Psoas muscle (tissue), 8 donors: ENCODE measurements around the gene ABTB1. TPM values are rescaled to one million over a fixed set of nuclear protein-coding genes. Genes with fewer than 3 reads are reported as not detected.
A peak's percentile ranks its signal among the peaks of the same experiment; 100 is the strongest.

Source experiments
- ATAC-seq, 4 donors: fragments of 200-7000 bp; cut with Tn5 transposase; one replicate each; pipeline ENCODE4 v1.9.1; 2020; ENCODE audit warnings: moderate library complexity in 3 of 4, mild to moderate bottlenecking in 2 of 4
- DNase-seq, 2 donors: peaks; one replicate each; pipeline ENCODE4 v3.0.0-alpha.2; 2020
- H3K27ac ChIP-seq: fragments of 200-600 bp; one replicate; pipeline ENCODE4 v1.8.0; 2022
- H3K27me3 ChIP-seq, 3 donors: fragments of 200-600 bp in 1 of 3; one replicate each; pipeline versions ENCODE4 v1.6.1 to v1.8.0; 2013 to 2022; ENCODE audit warnings: low read length in 2 of 3, mild to moderate bottlenecking in 2 of 3, moderate library complexity in 1 of 3; ENCODE audit not compliant: insufficient read depth in 3 of 3
- H3K36me3 ChIP-seq, 2 donors: fragments of 200-600 bp in 1 of 2; one replicate each; pipeline versions ENCODE4 v1.6.1 to v1.8.0; 2013 to 2022; ENCODE audit warnings: low read depth in 1 of 2, mild to moderate bottlenecking in 1 of 2, moderate library complexity in 1 of 2; ENCODE audit not compliant: insufficient read depth in 1 of 2
- H3K4me1 ChIP-seq: fragments of 200-600 bp; one replicate; pipeline ENCODE4 v1.8.0; 2022
- H3K4me3 ChIP-seq: fragments of 200-600 bp; one replicate; pipeline ENCODE4 v1.8.0; 2022; ENCODE audit warnings: mild to moderate bottlenecking
- H3K9me3 ChIP-seq: fragments of 200-600 bp; one replicate; pipeline ENCODE4 v1.8.0; 2022
- WGBS, 3 donors: extraction: QIAGEN DNeasy Blood & Tissue Kit; methylation state at CpG; one replicate each; pipeline versions ENCODE4 v1.1.6 to v1.1.7; 2013; 5-methylcytosine and 5-hydroxymethylcytosine counted together
- intact Hi-C, 2 donors: fragments of 100-400 bp; cut with DNase I; formaldehyde crosslinking; loops; one replicate each; pipeline versions ENCODE4 v1.11.0 to v1.14.2; 2022
- long read RNA-seq, 2 donors: library from polyadenylated mRNA; unstranded; transcript quantifications; one replicate each; pipeline ENCODE4 v2.0.0, GENCODE V29; 2021
- polyA plus RNA-seq, 3 donors: library from polyadenylated mRNA; stranded (reverse); fragments of 200-250 nt; gene quantifications; one replicate each; pipeline ENCODE4 v1.2.3, GENCODE V29; 2013
- total RNA-seq, 4 donors: library from RNA; stranded (reverse); fragmentation: NEBNext Ultra II Directional in 2 of 4; extraction: Animal tissue kit (Norgen Biotek cat#: 25700) in 2 of 4; gene quantifications; one replicate each; pipeline versions ENCODE4 v1.2.1 to v1.2.4, GENCODE V29; 2021 to 2023
- TF ChIP-seq, protein P1 (sequence below): fragments of 200-600 bp; IDR thresholded peaks from one replicate; pipeline ENCODE4 v1.8.0; 2022; ENCODE audit warnings: antibody characterized with exemption
- donor health status: healthy with polysubstance abuse.
- donor health status: DM: no; HTN: no; CAD: no; lungs with moderate emphysema.
- donor health status: Bipolar disorder and iron deficiency.
- donor health status: healthy.
- donor health status: DM: yes; HTN: yes; CAD: no.
- donor health status: DM: no; HTN: no; CAD: no.
- donor health status: DM: no; HTN: no; CAD: no.
- donor health status: DM: yes; HTN: yes; CAD: no.

Gene ABTB1
- total RNA-seq (10 to 100 TPM; 22.8 to 34.5 (median 27.6) TPM), polyA plus RNA-seq (10 to 100 TPM; 29.1 to 30.3 (median 30.1) TPM)
- long read RNA-seq, donor 1, transcript ABTB1-201 (12 exons, 1,965 nt), result major isoform, 32 of 58 reads
- long read RNA-seq, donor 1, transcript ABTB1-202 (12 exons, 1,961 nt), result minor isoform, 9 of 58 reads
- long read RNA-seq, donor 1, partial matches to known transcripts, result 4 of 58 reads
- long read RNA-seq, donor 1, other reads (novel, unspliced or antisense), result 9 of 58 reads
- long read RNA-seq, donor 2, transcript ABTB1-202 (12 exons, 1,961 nt), result minor isoform, 7 of 49 reads
- long read RNA-seq, donor 2, transcript ABTB1-201 (12 exons, 1,965 nt), result major isoform, 22 of 49 reads
- long read RNA-seq, donor 2, partial matches to known transcripts, result 5 of 49 reads
- long read RNA-seq, donor 2, other reads (novel, unspliced or antisense), result 11 of 49 reads

DNA sequence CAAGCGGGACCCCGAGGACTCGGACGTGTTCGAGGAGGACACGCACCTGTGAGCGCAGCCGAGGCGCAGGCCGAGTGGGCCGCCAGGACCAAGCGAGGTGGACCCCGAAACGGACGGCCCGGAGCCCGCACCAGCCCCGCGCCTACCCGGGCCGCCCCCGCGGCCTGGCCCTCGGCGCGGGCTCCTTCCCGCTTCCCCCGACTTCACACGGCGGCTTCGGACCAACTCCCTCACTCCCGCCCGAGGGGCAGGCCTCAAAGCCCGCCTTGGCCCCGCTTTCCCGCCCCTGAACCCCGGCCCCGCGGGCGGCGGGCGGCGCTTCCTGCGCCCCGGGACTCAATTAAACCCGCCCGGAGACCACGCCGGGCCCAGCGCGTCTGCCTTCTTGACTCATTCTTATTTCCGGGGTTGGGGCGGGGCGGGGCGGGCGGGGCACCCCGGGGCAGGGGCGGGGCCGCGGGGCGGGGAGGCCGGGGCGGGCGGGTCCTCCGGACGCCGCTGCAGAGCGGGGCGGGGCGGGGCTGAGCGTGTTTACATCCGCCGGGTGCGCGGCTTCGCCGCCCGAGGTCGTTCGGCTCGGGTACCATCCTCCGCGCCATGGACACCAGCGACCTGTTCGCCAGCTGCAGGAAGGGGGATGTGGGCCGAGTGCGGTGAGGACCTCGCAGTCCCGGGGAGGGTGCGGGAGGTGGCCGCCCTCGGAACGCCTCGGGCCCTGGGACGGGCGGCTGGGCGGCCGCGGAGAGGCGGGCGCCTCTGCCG, at the start of gene ABTB1:
ABTB1 (plus strand) TSS at position 524 of the 762 bp plus-strand sequence; CDS start at position 598, 74 bp downstream.
- peak within 1 kb of the TSS; percentile 99 for H3K27ac ChIP-seq
- H3K4me3 ChIP-seq, result peak within 1 kb of the TSS; percentile 98
- peaks cover 0 to 22% of the 10 kb centered on the region in 2 donors for H3K36me3 ChIP-seq
- 1% methylated on average over 19 to 101 of the region's 102 CpGs for WGBS, 3 donors
- H3K27me3 ChIP-seq, result no peaks in the 10 kb centered on the region
- H3K9me3 ChIP-seq, result no peaks in the 10 kb centered on the region
- intact Hi-C loops, result loop anchor here in 1 of 2 donors (5.0 kb wide), 1 partner anchor 150 kb away; the partner anchor contains the start of gene MGLL
- TF ChIP-seq, protein P1, sequence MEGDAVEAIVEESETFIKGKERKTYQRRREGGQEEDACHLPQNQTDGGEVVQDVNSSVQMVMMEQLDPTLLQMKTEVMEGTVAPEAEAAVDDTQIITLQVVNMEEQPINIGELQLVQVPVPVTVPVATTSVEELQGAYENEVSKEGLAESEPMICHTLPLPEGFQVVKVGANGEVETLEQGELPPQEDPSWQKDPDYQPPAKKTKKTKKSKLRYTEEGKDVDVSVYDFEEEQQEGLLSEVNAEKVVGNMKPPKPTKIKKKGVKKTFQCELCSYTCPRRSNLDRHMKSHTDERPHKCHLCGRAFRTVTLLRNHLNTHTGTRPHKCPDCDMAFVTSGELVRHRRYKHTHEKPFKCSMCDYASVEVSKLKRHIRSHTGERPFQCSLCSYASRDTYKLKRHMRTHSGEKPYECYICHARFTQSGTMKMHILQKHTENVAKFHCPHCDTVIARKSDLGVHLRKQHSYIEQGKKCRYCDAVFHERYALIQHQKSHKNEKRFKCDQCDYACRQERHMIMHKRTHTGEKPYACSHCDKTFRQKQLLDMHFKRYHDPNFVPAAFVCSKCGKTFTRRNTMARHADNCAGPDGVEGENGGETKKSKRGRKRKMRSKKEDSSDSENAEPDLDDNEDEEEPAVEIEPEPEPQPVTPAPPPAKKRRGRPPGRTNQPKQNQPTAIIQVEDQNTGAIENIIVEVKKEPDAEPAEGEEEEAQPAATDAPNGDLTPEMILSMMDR, result no peak
- peaks cover 12% of the 10 kb centered on the region for H3K4me1 ChIP-seq
- DNase-seq (peak; percentile 88 to 94), ATAC-seq (peak; percentile 89 to 91 (median 91))

DNA sequence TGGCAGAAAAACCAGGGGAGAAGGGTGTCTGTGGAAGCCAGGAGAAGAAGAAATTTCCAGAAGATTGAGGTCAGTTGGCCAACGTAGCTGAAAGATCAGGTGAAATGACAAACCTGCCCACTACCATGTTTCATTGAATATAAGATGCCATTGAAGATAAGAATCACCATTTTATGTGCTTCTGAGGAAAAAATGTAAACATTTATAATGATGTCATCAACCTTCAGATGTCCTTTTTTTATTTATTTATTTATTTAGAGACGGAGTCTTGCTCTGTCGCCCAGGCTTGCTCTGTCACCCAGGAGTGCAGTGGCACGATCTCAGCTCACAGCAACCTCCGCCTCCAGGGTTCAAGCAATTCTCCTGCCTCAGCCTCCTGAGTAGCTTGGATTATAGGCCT, 48.7 kb upstream of the ABTB1 start:
- Histone ChIP-seq H3K27me3 (no peaks in the 10 kb centered on the region), H3K4me1 (no peaks in the 10 kb centered on the region), H3K4me3 (no peak overlapping the region), H3K27ac (no peak overlapping the region), H3K36me3 (peaks cover 0 to 19% of the 10 kb centered on the region in 2 donors), H3K9me3 (no peaks in the 10 kb centered on the region)
- WGBS, 3 donors, result 88 to 93% (median 89%) methylated on average over 5 of the region's 5 CpGs
- DNase-seq (no peak), ATAC-seq (no peak)
- TF ChIP-seq, protein P1, result no peak
- intact Hi-C loops, result no loop called here

- peaks cover 5% of the 10 kb centered on the region for H3K4me1 ChIP-seq
- peaks cover 0 to 11% of the 10 kb centered on the region in 2 donors for H3K36me3 ChIP-seq
Measured at GRCh38 chr3:127625821-127626220, 46.9 kb upstream of the ABTB1 start.

DNA sequence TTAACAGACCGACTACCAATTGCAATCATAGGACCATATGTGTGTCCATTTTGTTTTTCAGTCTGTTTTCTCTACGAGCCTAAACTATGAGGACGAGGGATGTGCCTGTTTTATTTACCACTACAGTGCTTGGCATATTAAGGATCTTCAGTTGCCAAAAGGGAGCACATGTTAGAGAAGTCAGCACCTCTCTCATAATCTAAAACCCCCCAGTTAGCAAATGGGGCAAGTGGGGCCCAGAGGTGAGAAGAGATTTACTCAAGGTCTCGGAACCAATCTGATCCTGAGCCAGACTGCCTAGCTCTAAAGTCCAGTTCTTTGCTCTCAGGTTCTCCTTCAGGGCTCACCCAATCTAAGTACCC, 44.3 kb upstream of the ABTB1 start:
- Histone ChIP-seq H3K27me3 (peaks cover 0 to 2% (median 0%) of the 10 kb centered on the region in 3 donors), H3K27ac (no peak overlapping the region), H3K9me3 (no peaks in the 10 kb centered on the region), H3K36me3 (no peaks in the 10 kb centered on the region), H3K4me1 (peaks cover 5% of the 10 kb centered on the region), H3K4me3 (no peak overlapping the region)
- 56 to 63% (median 60%) methylated on average over 4 of the region's 4 CpGs for WGBS, 3 donors
- TF ChIP-seq, protein P1, result no peak
- DNase-seq, result no peak
- intact Hi-C loops, result no loop called here
- no peak for ATAC-seq

More at GRCh38 chr3:127625821-127626220, 46.9 kb upstream of the ABTB1 start:
- TF ChIP-seq, protein P1, result no peak
- Histone ChIP-seq H3K4me3 (no peak overlapping the region), H3K9me3 (no peaks in the 10 kb centered on the region), H3K27ac (no peak overlapping the region), H3K27me3 (peaks cover 0 to 2% (median 0%) of the 10 kb centered on the region in 3 donors)
- ATAC-seq (no peak), DNase-seq (no peak)
- intact Hi-C loops, result no loop called here
- WGBS, 3 donors, result 49 to 65% (median 53%) methylated on average over 2 of the region's 2 CpGs
